Fibroblast of skin of abdomen (primary cell): ENCODE data around the gene RAI1.
A peak's percentile ranks its signal among the peaks of the same experiment; 100 is the strongest.

Experiments
- DNase-seq: peaks from one replicate; pipeline ENCODE4 v3.0.0-alpha.2; 2013

The RAI1 gene

GRCh38 chr17:17750881-17751280 is 69.6 kb downstream of the RAI1 start:
- no peak for DNase-seq

GRCh38 chr17:17751489-17752088 is 70.3 kb downstream of the RAI1 start:
- no peak for DNase-seq

- peak; percentile 95 for DNase-seq
Measured at GRCh38 chr17:17752089-17752820, 71.0 kb downstream of the RAI1 start.

GRCh38 chr17:17752821-17753321 is 71.6 kb downstream of the RAI1 start:
- DNase-seq = no peak

- no peak for DNase-seq
Measured at GRCh38 chr17:17754719-17755686, 73.7 kb downstream of the RAI1 start.

- no peak for DNase-seq
Measured at GRCh38 chr17:17755715-17756114, 74.5 kb downstream of the RAI1 start.

- no peak for DNase-seq
Measured at GRCh38 chr17:17757391-17757791, 76.1 kb downstream of the RAI1 start.

GRCh38 chr17:17757956-17758845 is 76.9 kb downstream of the RAI1 start:
- no peak for DNase-seq

GRCh38 chr17:17758941-17759563 is 77.8 kb downstream of the RAI1 start:
- DNase-seq = no peak

GRCh38 chr17:17760350-17760749 is 79.1 kb downstream of the RAI1 start:
- DNase-seq = no peak

GRCh38 chr17:17760872-17761550 is 79.8 kb downstream of the RAI1 start:
- DNase-seq = no peak

GRCh38 chr17:17761894-17762743 is 80.9 kb downstream of the RAI1 start:
- DNase-seq = no peak

GRCh38 chr17:17762744-17763105 is 81.5 kb downstream of the RAI1 start:
- DNase-seq = no peak

GRCh38 chr17:17763136-17763535 is 81.9 kb downstream of the RAI1 start:
- DNase-seq = no peak

GRCh38 chr17:17763734-17764133 is 82.5 kb downstream of the RAI1 start:
- DNase-seq = no peak

- no peak for DNase-seq
Measured at GRCh38 chr17:17765359-17766076, 84.3 kb downstream of the RAI1 start.

- no peak for DNase-seq
Measured at GRCh38 chr17:17766077-17766743, 85.0 kb downstream of the RAI1 start.

- no peak for DNase-seq
Measured at GRCh38 chr17:17766744-17767120, 85.5 kb downstream of the RAI1 start.
